ENCODE results near the gene LMBR1. TPM values are rescaled to one million over a fixed set of nuclear protein-coding genes. Genes with fewer than 3 reads are reported as not detected.

The LMBR1 gene
- total and polyA plus RNA-seq, 2 donors (not counting 3 experiments of a cell fraction or from before 2014, with no cell fraction given) = 14.0 to 72.9 TPM

DNA sequence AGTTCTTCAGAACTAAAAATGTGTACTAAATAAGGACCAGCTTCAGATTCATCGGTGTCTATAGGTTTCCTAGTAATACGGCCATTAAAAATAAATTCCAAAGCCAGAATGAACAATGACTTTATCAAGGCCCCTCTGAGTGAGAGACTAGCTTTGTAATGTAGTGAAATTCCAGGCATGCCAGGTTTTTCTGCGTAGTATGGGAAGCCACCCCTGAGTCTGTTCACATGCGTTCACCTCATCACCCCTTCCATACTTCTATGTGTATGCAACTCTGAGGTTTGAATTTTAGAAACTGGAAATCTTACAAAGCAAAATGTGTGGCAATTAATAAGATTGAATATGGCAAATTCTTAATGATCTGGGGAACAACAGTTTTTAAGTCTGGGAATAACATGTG is 227.9 kb downstream of the LMBR1 start:
- no peak overlapping the region for H2AFZ ChIP-seq (ENCODE audit: low read depth, low read length)
- no peak overlapping the region for H3K27ac ChIP-seq (ENCODE audit: insufficient read depth, low read depth, low read length)
- H3K36me3 ChIP-seq (ENCODE audit: control insufficient read depth in 2 of 2, extremely low read depth in 1 of 2, insufficient read depth in 2 of 2, low read length in 2 of 2) = no peaks in the 10 kb centered on the region
- no peaks in the 10 kb centered on the region for H4K20me1 ChIP-seq (replicated peaks; ENCODE audit: control insufficient read depth, extremely low read depth, insufficient read depth, low read length)
- no peaks in the 10 kb centered on the region for H3K9me3 ChIP-seq (replicated peaks; ENCODE audit: control insufficient read depth, insufficient read depth, low read length)
- intact Hi-C loops (cut with micrococcal nuclease) (no loop called here), dilution Hi-C loops (cut with MboI; ENCODE audit: extremely low pct_ligation_motif_present, low sequenced_read_pairs) (no loop called here)
- no peak overlapping the region for H3K4me2 ChIP-seq (ENCODE audit: insufficient read depth, low read length)
- FAIRE-seq (no peak), DNase-seq (ENCODE audit: low read depth, low spot score) (no peak)
- no TSS peak for BruUV-seq (replicated peaks)
- H3K4me1 ChIP-seq (ENCODE audit: control insufficient read depth, extremely low read depth, insufficient read depth, low read length) = no peaks in the 10 kb centered on the region
- no peaks in the 10 kb centered on the region for H3K79me2 ChIP-seq (ENCODE audit: control insufficient read depth, insufficient read depth, low read length)
- no peak for TF ChIP-seq GATA2 (IDR thresholded peaks at IDR 0.05; ENCODE audit: insufficient read depth, insufficient read length, low read depth, low read length)
- no peak for TF ChIP-seq FOS (IDR thresholded peaks at IDR 0.05; ENCODE audit: borderline replicate concordance, insufficient read depth, low read length)
- TF ChIP-seq, protein P1, sequence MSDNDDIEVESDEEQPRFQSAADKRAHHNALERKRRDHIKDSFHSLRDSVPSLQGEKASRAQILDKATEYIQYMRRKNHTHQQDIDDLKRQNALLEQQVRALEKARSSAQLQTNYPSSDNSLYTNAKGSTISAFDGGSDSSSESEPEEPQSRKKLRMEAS (IDR thresholded peaks at IDR 0.05; ENCODE audit: insufficient read depth, insufficient read length) = no peak
- TF ChIP-seq MYC (IDR thresholded peaks at IDR 0.05; ENCODE audit: low read depth, low read length) = no peak
- no peak for TF ChIP-seq EZH2 (IDR thresholded peaks at IDR 0.05; ENCODE audit: borderline replicate concordance, low read depth, low read length, severe bottlenecking)
- no peaks in the 10 kb centered on the region for H3K9me1 ChIP-seq (replicated peaks; ENCODE audit: control insufficient read depth, extremely low read depth, insufficient read depth, low read length)
- H3K27me3 ChIP-seq (ENCODE audit: control insufficient read depth in 2 of 2, insufficient read depth in 2 of 2, low read length in 2 of 2) = no peaks in the 10 kb centered on the region
- H3K4me3 ChIP-seq (replicated peaks in 1 of 3; ENCODE audit: insufficient read depth in 1 of 3, low read depth in 1 of 3, low read length in 3 of 3) = no peak overlapping the region
- no peak overlapping the region for H3K9ac ChIP-seq (replicated peaks; ENCODE audit: extremely low read depth, insufficient read depth, low read length)
- ChIA-PET POLR2A (no interaction called here), CTCF (no interaction called here)

- Histone ChIP-seq H2AFZ (ENCODE audit: low read depth, low read length) (no peak overlapping the region), H3K9me1 (replicated peaks; ENCODE audit: control insufficient read depth, extremely low read depth, insufficient read depth, low read length) (no peaks in the 10 kb centered on the region), H3K9me3 (replicated peaks; ENCODE audit: control insufficient read depth, insufficient read depth, low read length) (no peaks in the 10 kb centered on the region), H3K4me1 (ENCODE audit: control insufficient read depth, extremely low read depth, insufficient read depth, low read length) (no peaks in the 10 kb centered on the region), H3K27ac (ENCODE audit: insufficient read depth, low read depth, low read length) (no peak overlapping the region), H3K4me2 (ENCODE audit: insufficient read depth, low read length) (no peak overlapping the region), H4K20me1 (replicated peaks; ENCODE audit: control insufficient read depth, extremely low read depth, insufficient read depth, low read length) (no peaks in the 10 kb centered on the region), H3K9ac (replicated peaks; ENCODE audit: extremely low read depth, insufficient read depth, low read length) (no peak overlapping the region), H3K79me2 (ENCODE audit: control insufficient read depth, insufficient read depth, low read length) (no peaks in the 10 kb centered on the region), H3K27me3 (ENCODE audit: control insufficient read depth in 2 of 2, insufficient read depth in 2 of 2, low read length in 2 of 2) (no peaks in the 10 kb centered on the region), H3K36me3 (ENCODE audit: control insufficient read depth in 2 of 2, extremely low read depth in 1 of 2, insufficient read depth in 2 of 2, low read length in 2 of 2) (no peaks in the 10 kb centered on the region), H3K4me3 (replicated peaks in 1 of 3; ENCODE audit: insufficient read depth in 1 of 3, low read depth in 1 of 3, low read length in 3 of 3) (no peak overlapping the region)
- dilution Hi-C loops (cut with MboI; ENCODE audit: extremely low pct_ligation_motif_present, low sequenced_read_pairs) (no loop called here), intact Hi-C loops (cut with micrococcal nuclease) (no loop called here)
- FAIRE-seq (no peak), DNase-seq (ENCODE audit: low read depth, low spot score) (no peak)
- no TSS peak for BruUV-seq (replicated peaks)
- TF ChIP-seq GATA2 (IDR thresholded peaks at IDR 0.05; ENCODE audit: insufficient read depth, insufficient read length, low read depth, low read length) (no peak), POLR2AphosphoS5 (IDR thresholded peaks at IDR 0.05; ENCODE audit: insufficient read depth, low read depth, low read length) (no peak)
- TF ChIP-seq, protein P2, sequence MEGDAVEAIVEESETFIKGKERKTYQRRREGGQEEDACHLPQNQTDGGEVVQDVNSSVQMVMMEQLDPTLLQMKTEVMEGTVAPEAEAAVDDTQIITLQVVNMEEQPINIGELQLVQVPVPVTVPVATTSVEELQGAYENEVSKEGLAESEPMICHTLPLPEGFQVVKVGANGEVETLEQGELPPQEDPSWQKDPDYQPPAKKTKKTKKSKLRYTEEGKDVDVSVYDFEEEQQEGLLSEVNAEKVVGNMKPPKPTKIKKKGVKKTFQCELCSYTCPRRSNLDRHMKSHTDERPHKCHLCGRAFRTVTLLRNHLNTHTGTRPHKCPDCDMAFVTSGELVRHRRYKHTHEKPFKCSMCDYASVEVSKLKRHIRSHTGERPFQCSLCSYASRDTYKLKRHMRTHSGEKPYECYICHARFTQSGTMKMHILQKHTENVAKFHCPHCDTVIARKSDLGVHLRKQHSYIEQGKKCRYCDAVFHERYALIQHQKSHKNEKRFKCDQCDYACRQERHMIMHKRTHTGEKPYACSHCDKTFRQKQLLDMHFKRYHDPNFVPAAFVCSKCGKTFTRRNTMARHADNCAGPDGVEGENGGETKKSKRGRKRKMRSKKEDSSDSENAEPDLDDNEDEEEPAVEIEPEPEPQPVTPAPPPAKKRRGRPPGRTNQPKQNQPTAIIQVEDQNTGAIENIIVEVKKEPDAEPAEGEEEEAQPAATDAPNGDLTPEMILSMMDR (IDR thresholded peaks at IDR 0.05; ENCODE audit: extremely low read depth in 1 of 2, insufficient read depth in 1 of 2, low read depth in 1 of 2, low read length in 2 of 2) = no peak
- CTCF ChIA-PET = no interaction called here
- POLR2A ChIA-PET = no interaction called here
Observed at GRCh38 chr7:156662277-156662676, 230.7 kb downstream of the LMBR1 start.

Data from endothelial cell of umbilical vein (primary cell).